Stimulated activated CD8-positive, alpha-beta memory T cell treated with anti-CD3 and anti-CD28 coated beads, Interleukin-12 subunit alpha, Interleukin-12 subunit beta, amount 100 ng/mL, for 24 hours (primary cell): Measurements from ENCODE around the gene SNRPD2.
"Not testable (repeated sequence)": the region's sequence is repeated elsewhere in the genome, so short reads cannot be mapped to it uniquely, and the experiment has no call there.

Experiments used
- DNase-seq: peaks from one replicate; pipeline ENCODE4 v3.0.0-alpha.2; 2020; ENCODE audit errors: extremely low read depth

Gene SNRPD2

GRCh38 chr19:45691516-45692186, at the start of gene SNRPD2:
SNRPD2 (minus strand) TSS chr19:45691953; CDS start chr19:45691888, 65 bp downstream.
- peak; percentile 80 for DNase-seq

GRCh38 chr19:45739498-45740439, 48.0 kb upstream of the SNRPD2 start:
- no peak for DNase-seq

DNA sequence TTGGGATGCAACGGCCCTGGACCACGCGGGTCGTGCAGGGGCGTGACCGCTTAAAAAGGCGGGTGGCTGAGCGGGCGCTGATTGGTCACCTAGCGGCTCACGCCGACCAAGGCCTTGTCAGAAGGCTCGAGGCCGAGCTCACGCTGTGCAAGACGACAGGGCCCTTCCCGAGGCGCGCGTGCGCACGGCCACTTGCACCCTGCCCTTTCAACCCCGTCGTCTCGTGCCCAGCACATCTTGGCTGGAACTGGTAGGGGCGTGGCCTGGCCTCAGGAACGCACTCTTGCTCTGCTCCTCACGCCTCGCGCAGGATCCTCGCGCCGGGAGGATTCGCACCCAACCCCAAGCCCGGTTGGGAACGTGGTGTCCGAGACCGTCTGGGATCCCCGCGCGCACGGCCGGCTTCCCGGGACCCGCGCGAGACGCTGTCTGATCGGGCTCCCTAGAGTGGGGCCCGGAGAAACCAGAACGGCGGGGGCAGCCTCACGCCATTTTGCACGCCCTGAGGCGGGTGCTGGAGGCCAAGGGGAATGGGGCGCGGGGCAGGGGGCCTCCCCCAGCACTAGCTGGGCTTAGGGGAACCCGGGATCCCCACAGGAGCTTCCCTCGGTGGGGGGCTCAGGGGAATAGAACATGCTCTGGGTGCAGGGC, 41.5 kb upstream of the SNRPD2 start, which contains the start of gene MEIOSIN:
Gene MEIOSIN, plus strand, starts transcription at position 280 of the 651 bp plus-strand sequence. CDS start 1,938 bp downstream, outside the sequence.
- no peak for DNase-seq

DNA sequence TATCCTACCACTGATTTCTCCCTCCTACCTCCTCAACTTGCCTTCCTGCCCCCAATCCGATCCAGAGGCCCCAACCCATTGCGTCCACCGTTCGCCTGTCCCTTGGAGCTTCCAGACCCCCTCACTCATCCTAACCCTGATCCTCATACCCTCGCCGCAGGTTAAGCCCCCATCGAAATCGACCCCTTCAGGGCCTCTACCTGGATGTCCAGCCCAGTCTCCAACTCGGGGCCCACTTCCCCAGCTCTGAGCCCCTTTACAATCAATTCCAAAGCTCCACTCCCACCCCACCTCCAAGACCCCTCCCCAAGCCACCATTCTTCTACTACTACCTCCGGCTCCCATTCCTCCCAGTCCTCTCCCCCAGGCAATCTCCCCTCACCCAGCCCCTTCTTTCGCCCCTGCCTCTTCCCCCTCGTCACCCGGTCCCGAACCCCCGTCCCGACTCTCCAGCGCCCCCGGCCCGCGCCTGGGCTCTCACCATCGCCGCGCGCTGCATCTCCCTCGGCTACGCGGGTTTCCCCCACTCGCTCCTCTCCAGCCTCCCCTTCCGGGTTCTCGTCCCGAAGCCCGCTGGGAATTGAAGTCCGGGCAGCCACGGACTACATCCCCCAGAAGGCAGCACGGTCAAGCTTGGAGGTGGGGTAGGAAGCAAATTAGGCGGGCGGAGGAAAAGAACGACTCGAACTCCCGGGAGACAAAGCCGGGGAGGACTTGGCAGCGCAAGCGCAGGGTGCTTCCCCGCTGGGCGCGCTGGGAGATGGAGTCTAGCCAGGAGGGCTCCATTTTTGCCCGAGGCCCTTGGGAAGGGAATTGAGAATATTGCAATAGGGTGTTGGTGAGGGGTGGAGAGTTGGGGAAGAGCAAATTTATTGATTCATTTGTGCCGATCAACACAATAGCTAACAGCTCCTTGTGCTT, 38.9 kb upstream of the SNRPD2 start, which contains the start of gene FBXO46:
Gene FBXO46, minus strand, starts transcription at position 529 of the 921 bp plus-strand sequence. CDS start 17,401 bp downstream, outside the sequence.
- DNase-seq: peak; percentile 77

GRCh38 chr19:45729800-45730290, 38.1 kb upstream of the SNRPD2 start:
- no peak for DNase-seq

GRCh38 chr19:45728683-45729082, 36.9 kb upstream of the SNRPD2 start:
- not testable (repeated sequence) for DNase-seq

GRCh38 chr19:45720065-45720464, 28.3 kb upstream of the SNRPD2 start:
- not testable (repeated sequence) for DNase-seq

DNA sequence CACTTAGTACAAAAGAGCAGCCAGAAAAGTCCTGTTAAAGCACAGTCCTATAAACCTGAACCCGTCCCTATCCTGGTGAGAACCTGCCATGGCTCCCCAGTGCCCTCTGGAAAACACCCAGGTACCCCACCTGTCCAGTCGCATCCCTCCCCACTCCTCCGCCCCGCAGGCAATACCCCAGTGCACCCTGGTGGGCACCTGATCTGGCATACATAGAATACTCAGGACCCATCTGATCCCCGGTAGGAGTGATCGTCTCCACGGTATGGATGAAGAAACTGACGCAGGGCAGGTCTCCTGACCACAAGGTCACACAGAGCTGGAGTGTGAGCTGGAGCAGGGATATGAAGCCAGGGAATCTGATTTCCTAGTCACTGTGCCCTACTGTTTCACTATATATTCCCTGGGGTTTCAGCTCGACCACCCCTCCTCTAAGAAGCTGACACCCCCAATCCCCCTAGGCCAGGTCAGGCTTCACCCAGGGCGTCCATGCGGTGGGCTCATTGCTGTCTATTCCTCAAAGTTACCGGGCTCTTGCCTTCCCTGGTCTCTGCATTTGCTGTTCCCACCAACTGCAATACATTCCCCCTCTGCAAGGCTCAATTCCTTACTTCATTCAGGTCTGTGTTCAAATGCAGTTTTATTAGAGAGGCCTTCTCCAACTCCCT, 26.4 kb upstream of the SNRPD2 start:
- DNase-seq: no peak

DNA sequence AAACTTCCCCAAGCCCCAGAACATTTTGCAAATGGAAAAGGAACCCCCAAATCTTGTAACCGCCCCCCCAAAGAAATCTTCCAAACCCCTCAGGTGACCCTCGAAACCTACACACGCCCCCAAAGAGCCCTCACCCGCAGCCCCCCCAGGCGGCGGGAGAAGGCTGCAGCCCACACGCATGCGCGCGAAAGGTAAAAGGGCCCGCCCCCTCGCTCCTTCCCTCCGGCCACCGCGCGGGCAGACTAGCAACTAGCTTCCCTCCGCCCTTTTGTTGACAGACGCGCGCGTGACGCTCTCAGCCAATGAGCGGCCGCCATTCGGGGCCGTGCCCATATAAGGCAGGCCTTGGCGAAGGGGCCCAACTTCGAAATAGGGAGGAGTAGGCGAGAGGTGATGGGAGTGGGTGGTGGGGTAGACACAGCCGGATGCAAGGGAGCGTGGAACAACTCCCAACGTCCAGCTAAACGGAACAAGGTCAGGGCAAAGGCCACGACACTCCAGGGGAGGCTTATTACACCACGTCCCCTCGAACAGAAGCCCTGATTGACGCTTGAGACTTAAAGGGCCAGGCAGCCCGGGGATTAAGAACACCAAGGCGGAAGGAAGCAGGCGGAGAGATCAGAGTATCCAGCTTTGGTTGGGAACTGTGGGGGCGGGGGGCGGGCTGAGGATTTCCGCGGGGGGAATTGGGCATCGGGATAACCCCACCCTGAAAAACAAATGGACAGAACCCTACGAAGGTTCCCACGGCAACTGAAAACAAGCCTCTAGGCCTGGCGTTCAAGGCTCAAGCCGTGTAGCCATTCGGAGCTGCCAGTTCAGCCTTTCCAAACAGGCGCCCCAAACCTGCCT, 25.6 kb upstream of the SNRPD2 start:
- DNase-seq: peak; percentile 96

GRCh38 chr19:45716359-45717130, 24.8 kb upstream of the SNRPD2 start:
- DNase-seq: no peak

DNA sequence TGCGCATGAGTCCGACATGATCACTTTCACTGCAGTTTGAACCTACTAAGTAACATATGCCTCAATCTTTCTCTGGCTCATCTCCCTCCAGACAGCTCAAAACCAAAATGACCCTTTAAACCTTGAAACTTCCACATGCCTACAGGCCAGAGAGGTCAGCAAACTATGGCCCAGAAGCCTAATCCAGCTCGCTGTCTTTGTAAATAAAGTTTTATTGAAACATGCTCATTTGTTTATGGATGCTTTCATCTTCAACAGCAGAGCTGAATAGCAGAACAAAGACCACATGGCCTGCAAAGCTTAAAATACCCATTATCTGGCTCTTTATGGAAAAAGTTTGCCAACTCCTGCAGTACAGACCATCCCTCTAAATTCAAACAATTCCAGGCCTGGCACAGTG, 23.4 kb upstream of the SNRPD2 start:
- DNase-seq: no peak

- no peak for DNase-seq
Observed at GRCh38 chr19:45713141-45713540, 21.4 kb upstream of the SNRPD2 start.

- DNase-seq: no peak
Observed at GRCh38 chr19:45712699-45713067, 20.9 kb upstream of the SNRPD2 start.

GRCh38 chr19:45711851-45712698, 20.3 kb upstream of the SNRPD2 start:
- no peak for DNase-seq

GRCh38 chr19:45710356-45711130, 18.8 kb upstream of the SNRPD2 start:
- DNase-seq: no peak

DNA sequence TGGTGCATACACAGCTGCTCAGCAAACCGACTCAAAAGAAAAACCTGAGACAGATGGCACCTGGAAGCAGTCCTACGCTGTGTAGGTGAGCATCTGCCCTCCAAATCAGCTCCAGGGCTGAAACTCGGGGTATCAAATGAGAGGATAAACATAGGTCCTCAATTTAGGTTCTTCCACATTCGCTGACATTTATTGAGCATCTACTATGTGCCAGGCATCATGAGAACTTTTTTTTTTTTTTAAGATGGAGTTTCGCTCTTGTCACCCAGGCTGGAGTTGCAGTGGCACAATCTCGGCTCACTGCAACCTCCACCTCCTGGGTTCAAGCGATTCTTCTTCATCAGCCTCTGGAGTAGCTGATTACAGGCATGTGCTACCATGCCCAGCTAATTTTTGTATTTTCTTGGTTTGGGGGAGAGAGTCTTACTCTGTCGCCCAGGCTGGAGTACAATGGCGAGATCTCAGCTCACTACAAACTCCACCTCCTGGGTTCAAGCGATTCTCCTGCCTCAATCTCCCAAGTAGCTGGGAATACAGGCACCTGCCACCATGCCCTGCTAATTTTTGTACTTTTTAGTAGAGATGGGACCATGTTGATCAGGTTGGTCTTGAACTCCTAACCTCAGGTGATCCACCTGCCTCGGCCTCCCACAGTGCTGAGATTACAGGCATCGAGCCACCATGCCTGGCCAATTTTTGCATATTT, 14.1 kb upstream of the SNRPD2 start:
- DNase-seq: no peak
